GM23338 (cell line): Measurements from ENCODE around the gene LIMCH1. TPM values are rescaled to one million over a fixed set of nuclear protein-coding genes. Genes with fewer than 3 reads are reported as not detected.

Source experiments
- ATAC-seq: fragments of 200-7000 bp; cut with Tn5 transposase; 3 replicates; pipeline ENCODE4 v1.9.1; 2020
- DNase-seq: peaks from one replicate; pipeline ENCODE4 v3.0.0-alpha.2; 2015; ENCODE audit warnings: low spot score
- H2AFZ ChIP-seq: fragments of 200-600 bp; sonication (generic); 2 replicates; pipeline ENCODE4 v1.8.0; 2016; ENCODE audit warnings: antibody characterized with exemption, mild to moderate bottlenecking, moderate library complexity
- H3F3A ChIP-seq: fragments of 200-600 bp; sonication (generic); replicated peaks from 2 replicates; pipeline ENCODE4 v1.8.0; 2017; ENCODE audit warnings: antibody characterized with exemption, mixed run types, low read depth
- H3K27ac ChIP-seq: fragments of 200-600 bp; sonication (generic); 2 replicates; pipeline ENCODE4 v1.6.1; 2016; ENCODE audit warnings: low read depth
- H3K27me3 ChIP-seq: fragments of 200-600 bp; sonication (generic); 2 replicates; pipeline ENCODE4 v1.8.0; 2016; ENCODE audit warnings: mild to moderate bottlenecking, mixed run types, moderate library complexity; ENCODE audit not compliant: insufficient read depth
- H3K36me3 ChIP-seq: fragments of 200-600 bp; sonication (generic); 2 replicates; pipeline ENCODE4 v1.8.0; 2016; ENCODE audit warnings: mild to moderate bottlenecking; ENCODE audit not compliant: insufficient read depth
- H3K4me1 ChIP-seq: fragments of 200-600 bp; sonication (generic); 2 replicates; pipeline ENCODE4 v1.8.0; 2016; ENCODE audit warnings: mild to moderate bottlenecking, moderate library complexity; ENCODE audit not compliant: insufficient read depth
- H3K4me2 ChIP-seq: fragments of 200-600 bp; sonication (generic); 2 replicates; pipeline ENCODE4 v1.7.1; 2017; ENCODE audit warnings: mixed run types
- H3K4me3 ChIP-seq: fragments of 200-600 bp; sonication (generic); 2 replicates; pipeline ENCODE4 v1.6.1; 2016; ENCODE audit warnings: mixed run types
- H3K79me2 ChIP-seq: fragments of 200-600 bp; sonication (generic); replicated peaks from 2 replicates; pipeline ENCODE4 v1.8.0; 2017; ENCODE audit warnings: mild to moderate bottlenecking; ENCODE audit not compliant: insufficient read depth
- H3K9me2 ChIP-seq: fragments of 200-600 bp; sonication (generic); 2 replicates; pipeline ENCODE4 v1.8.0; 2017; ENCODE audit not compliant: insufficient read depth
- H4K20me1 ChIP-seq: fragments of 200-600 bp; sonication (generic); replicated peaks from 2 replicates; pipeline ENCODE4 v1.8.0; 2017; ENCODE audit warnings: mild to moderate bottlenecking; ENCODE audit not compliant: insufficient read depth
- H3K27ac Mint-ChIP-seq: 2 replicates; pipeline ENCODE4 v1.8.0; 2020; ENCODE audit warnings: inconsistent platforms, mild to moderate bottlenecking, moderate library complexity, mixed read lengths
- H3K27me3 Mint-ChIP-seq: 3 replicates; pipeline ENCODE4 v1.8.0; 2022; ENCODE audit warnings: low read depth, mild to moderate bottlenecking, moderate library complexity, mixed read lengths, inconsistent platforms; ENCODE audit not compliant: insufficient read depth, poor library complexity
- H3K36me3 Mint-ChIP-seq: 3 replicates; pipeline ENCODE4 v1.8.0; 2021; ENCODE audit warnings: low read depth, mild to moderate bottlenecking, inconsistent platforms, moderate library complexity, mixed read lengths
- H3K4me1 Mint-ChIP-seq: 3 replicates; pipeline ENCODE4 v1.8.0; 2020; ENCODE audit warnings: mild to moderate bottlenecking, inconsistent platforms, mixed read lengths
- H3K4me3 Mint-ChIP-seq: 3 replicates; pipeline ENCODE4 v1.8.0; 2021; ENCODE audit warnings: moderate library complexity, mild to moderate bottlenecking, inconsistent platforms, mixed read lengths
- H3K9me3 Mint-ChIP-seq: 3 replicates; pipeline ENCODE4 v1.8.0; 2020; ENCODE audit warnings: moderate library complexity, mild to moderate bottlenecking, inconsistent platforms, mixed read lengths
- CREB1 ChIP-seq: fragments of 250-450 bp; sonication (Bioruptor Pico); IDR thresholded peaks from 2 replicates; pipeline ENCODE4 v1.5.0; 2020; ENCODE audit warnings: low read depth, mild to moderate bottlenecking, moderate library complexity
- EZH2 ChIP-seq: fragments of 200-600 bp; sonication (generic); IDR thresholded peaks from one replicate; pipeline ENCODE4 v1.8.0; 2017; ENCODE audit warnings: antibody characterized with exemption, mild to moderate bottlenecking, low read depth; ENCODE audit not compliant: unreplicated experiment
- EZH2phosphoT487 ChIP-seq: fragments of 200-600 bp; sonication (generic); IDR thresholded peaks from one replicate; pipeline ENCODE4 v1.8.1; 2018; ENCODE audit warnings: antibody characterized with exemption; ENCODE audit not compliant: unreplicated experiment
- JUNB ChIP-seq: IDR thresholded peaks from one replicate; pipeline ENCODE4 v1.6.1; 2016; ENCODE audit warnings: antibody characterized with exemption; ENCODE audit not compliant: unreplicated experiment
- NANOG ChIP-seq: IDR thresholded peaks from 2 replicates; pipeline ENCODE4 v1.6.1; 2016; ENCODE audit warnings: antibody characterized with exemption, borderline replicate concordance
- POLR2AphosphoS5 ChIP-seq: IDR thresholded peaks from 2 replicates; pipeline ENCODE4 v1.6.1; 2016; ENCODE audit warnings: antibody characterized with exemption, low read depth
- STAT1 ChIP-seq: IDR thresholded peaks from one replicate; pipeline ENCODE4 v1.6.1; 2016; ENCODE audit warnings: antibody characterized with exemption; ENCODE audit not compliant: unreplicated experiment
- ZNF114 ChIP-seq: fragments of 250-450 bp; sonication (Bioruptor Pico); IDR thresholded peaks from 2 replicates; pipeline ENCODE4 v1.5.0; 2020; ENCODE audit warnings: mild to moderate bottlenecking, moderate library complexity
- ZNF331 ChIP-seq: fragments of 250-450 bp; sonication (Bioruptor Pico); IDR thresholded peaks from 2 replicates; pipeline ENCODE4 v1.5.0; 2020; ENCODE audit warnings: low read depth, mild to moderate bottlenecking, moderate library complexity
- ZNF462 ChIP-seq: fragments of 250-450 bp; sonication (Bioruptor Pico); IDR thresholded peaks from 2 replicates; pipeline ENCODE4 v1.5.0; 2020; ENCODE audit warnings: mild to moderate bottlenecking, moderate library complexity
- polyA plus RNA-seq: library from polyadenylated mRNA; unstranded; fragments of >200 nt; fragmentation: Nextera tagmentation; extraction: Ambion mirVana; gene quantifications from 2 replicates; pipeline ENCODE4 v1.2.1, GENCODE V29; 2016
- total RNA-seq: library from RNA; depleted of rRNA; stranded (reverse); fragments of >200 nt; shearing (Covaris generic); gene quantifications from 2 replicates; pipeline ENCODE4 v1.2.3, GENCODE V29; 2014
- TF ChIP-seq, protein P1 (sequence below), 2 experiments: fragments of 200-600 bp in 1 of 2; sonication (generic) in 1 of 2; conservative IDR thresholded peaks; 2 replicates each; pipeline versions ENCODE4 v1.5.1 to v1.6.1; 2016 to 2017; ENCODE audit warnings: antibody characterized with exemption in 2 of 2, low read depth in 2 of 2, mild to moderate bottlenecking in 2 of 2, moderate library complexity in 1 of 2
- TF ChIP-seq, protein P2 (sequence below): IDR thresholded peaks from one replicate; pipeline ENCODE4 v1.6.1; 2018; ENCODE audit warnings: antibody characterized with exemption; ENCODE audit not compliant: unreplicated experiment
- TF ChIP-seq, protein P3 (sequence below): IDR thresholded peaks from 2 replicates; pipeline ENCODE4 v1.6.1; 2016; ENCODE audit warnings: antibody characterized with exemption

LIMCH1 gene
- total and polyA plus RNA-seq, 2 experiments from 2014 or later = 1.5 TPM

GRCh38 chr4:41514169-41514568 lies 23.8 kb upstream of the LIMCH1 start:
- H3K27ac ChIP-seq = no peak overlapping the region
- H3K27me3 ChIP-seq = no peaks in the 10 kb centered on the region
- TF ChIP-seq NANOG (no peak), CREB1 (no peak), JUNB (no peak), STAT1 (no peak), ZNF462 (no peak), EZH2phosphoT487 (no peak), EZH2 (no peak), POLR2AphosphoS5 (no peak), ZNF331 (CRISPR knock-in tag) (no peak), ZNF114 (CRISPR knock-in tag) (no peak)
- TF ChIP-seq, protein P1, sequence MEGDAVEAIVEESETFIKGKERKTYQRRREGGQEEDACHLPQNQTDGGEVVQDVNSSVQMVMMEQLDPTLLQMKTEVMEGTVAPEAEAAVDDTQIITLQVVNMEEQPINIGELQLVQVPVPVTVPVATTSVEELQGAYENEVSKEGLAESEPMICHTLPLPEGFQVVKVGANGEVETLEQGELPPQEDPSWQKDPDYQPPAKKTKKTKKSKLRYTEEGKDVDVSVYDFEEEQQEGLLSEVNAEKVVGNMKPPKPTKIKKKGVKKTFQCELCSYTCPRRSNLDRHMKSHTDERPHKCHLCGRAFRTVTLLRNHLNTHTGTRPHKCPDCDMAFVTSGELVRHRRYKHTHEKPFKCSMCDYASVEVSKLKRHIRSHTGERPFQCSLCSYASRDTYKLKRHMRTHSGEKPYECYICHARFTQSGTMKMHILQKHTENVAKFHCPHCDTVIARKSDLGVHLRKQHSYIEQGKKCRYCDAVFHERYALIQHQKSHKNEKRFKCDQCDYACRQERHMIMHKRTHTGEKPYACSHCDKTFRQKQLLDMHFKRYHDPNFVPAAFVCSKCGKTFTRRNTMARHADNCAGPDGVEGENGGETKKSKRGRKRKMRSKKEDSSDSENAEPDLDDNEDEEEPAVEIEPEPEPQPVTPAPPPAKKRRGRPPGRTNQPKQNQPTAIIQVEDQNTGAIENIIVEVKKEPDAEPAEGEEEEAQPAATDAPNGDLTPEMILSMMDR (conservative IDR thresholded peaks at IDR 0.05; ENCODE audit: low read depth in 2 of 2) = no peak
- TF ChIP-seq, protein P2, sequence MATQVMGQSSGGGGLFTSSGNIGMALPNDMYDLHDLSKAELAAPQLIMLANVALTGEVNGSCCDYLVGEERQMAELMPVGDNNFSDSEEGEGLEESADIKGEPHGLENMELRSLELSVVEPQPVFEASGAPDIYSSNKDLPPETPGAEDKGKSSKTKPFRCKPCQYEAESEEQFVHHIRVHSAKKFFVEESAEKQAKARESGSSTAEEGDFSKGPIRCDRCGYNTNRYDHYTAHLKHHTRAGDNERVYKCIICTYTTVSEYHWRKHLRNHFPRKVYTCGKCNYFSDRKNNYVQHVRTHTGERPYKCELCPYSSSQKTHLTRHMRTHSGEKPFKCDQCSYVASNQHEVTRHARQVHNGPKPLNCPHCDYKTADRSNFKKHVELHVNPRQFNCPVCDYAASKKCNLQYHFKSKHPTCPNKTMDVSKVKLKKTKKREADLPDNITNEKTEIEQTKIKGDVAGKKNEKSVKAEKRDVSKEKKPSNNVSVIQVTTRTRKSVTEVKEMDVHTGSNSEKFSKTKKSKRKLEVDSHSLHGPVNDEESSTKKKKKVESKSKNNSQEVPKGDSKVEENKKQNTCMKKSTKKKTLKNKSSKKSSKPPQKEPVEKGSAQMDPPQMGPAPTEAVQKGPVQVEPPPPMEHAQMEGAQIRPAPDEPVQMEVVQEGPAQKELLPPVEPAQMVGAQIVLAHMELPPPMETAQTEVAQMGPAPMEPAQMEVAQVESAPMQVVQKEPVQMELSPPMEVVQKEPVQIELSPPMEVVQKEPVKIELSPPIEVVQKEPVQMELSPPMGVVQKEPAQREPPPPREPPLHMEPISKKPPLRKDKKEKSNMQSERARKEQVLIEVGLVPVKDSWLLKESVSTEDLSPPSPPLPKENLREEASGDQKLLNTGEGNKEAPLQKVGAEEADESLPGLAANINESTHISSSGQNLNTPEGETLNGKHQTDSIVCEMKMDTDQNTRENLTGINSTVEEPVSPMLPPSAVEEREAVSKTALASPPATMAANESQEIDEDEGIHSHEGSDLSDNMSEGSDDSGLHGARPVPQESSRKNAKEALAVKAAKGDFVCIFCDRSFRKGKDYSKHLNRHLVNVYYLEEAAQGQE = no peak
- TF ChIP-seq, protein P3, sequence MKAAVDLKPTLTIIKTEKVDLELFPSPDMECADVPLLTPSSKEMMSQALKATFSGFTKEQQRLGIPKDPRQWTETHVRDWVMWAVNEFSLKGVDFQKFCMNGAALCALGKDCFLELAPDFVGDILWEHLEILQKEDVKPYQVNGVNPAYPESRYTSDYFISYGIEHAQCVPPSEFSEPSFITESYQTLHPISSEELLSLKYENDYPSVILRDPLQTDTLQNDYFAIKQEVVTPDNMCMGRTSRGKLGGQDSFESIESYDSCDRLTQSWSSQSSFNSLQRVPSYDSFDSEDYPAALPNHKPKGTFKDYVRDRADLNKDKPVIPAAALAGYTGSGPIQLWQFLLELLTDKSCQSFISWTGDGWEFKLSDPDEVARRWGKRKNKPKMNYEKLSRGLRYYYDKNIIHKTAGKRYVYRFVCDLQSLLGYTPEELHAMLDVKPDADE = no peak
- H4K20me1 ChIP-seq = no peaks in the 10 kb centered on the region
- peaks cover 3% of the 10 kb centered on the region; the same call in 1 of the 2 replicates for H3K9me2 ChIP-seq
- H3F3A ChIP-seq = no peaks in the 10 kb centered on the region
- H3K4me1 ChIP-seq = no peaks in the 10 kb centered on the region
- no peak overlapping the region for H2AFZ ChIP-seq
- no peak overlapping the region for H3K4me3 Mint-ChIP-seq
- ATAC-seq = no peak
- H3K79me2 ChIP-seq = no peaks in the 10 kb centered on the region
- H3K36me3 Mint-ChIP-seq = no peaks in the 10 kb centered on the region
- H3K36me3 ChIP-seq = no peaks in the 10 kb centered on the region
- H3K4me1 Mint-ChIP-seq = no peaks in the 10 kb centered on the region
- H3K4me3 ChIP-seq = no peak overlapping the region
- H3K27me3 Mint-ChIP-seq = no peaks in the 10 kb centered on the region
- no peak overlapping the region for H3K4me2 ChIP-seq
- DNase-seq = no peak
- H3K27ac Mint-ChIP-seq = no peak overlapping the region
- H3K9me3 Mint-ChIP-seq = no peaks in the 10 kb centered on the region
